Measurements from ENCODE around the gene ZNF30. TPM values are rescaled to one million over a fixed set of nuclear protein-coding genes. Genes with fewer than 3 reads are reported as not detected.
"Not testable (repeated sequence)": the region's sequence is repeated elsewhere in the genome, so short reads cannot be mapped to it uniquely, and the experiment has no call there.

The ZNF30 gene
- 3.3 and 3.5 TPM in 2 replicates for total RNA-seq

DNA sequence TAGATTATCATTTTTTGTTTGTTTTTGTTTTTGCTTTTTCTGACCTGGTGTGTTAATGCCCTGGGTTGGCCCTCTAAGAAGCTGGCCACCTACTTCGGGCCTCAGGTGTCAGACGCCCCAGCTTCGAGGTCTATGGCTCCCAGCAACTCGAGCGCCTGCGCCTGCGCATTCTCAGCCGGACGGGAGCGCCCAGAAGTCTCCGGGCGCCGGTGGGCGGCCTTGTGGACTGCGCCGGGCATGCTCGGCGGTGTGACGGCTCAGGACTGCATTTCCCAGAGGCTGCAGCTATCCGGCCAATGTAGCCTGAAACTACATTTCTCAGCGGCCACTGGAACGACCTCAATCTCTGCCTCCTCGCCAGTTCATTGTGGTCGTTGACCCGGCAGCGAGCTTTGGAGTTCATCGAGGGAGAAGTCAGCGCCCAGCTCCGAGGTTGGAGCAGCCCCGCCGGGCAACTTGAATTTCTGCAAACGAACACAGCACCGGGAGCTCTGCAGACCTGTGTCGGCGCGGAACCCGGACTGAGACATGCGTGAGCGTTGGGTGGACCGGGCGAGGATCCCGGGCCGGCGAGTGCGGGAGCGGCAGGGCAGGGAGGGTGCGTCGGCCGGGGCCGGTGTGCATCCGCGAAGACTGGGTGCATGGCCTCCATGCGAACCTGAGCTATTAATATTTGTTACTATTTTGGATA, at the start of gene ZNF30:
Gene ZNF30, plus strand, starts transcription at position 219 of the 691 bp plus-strand sequence. CDS start 3,045 bp downstream, outside the sequence.
- H3K27ac Mint-ChIP-seq: no peak within 1 kb of the TSS
- peak within 1 kb of the TSS; percentile 87 for H3K4me3 Mint-ChIP-seq (ENCODE audit: low read depth)
- H3K9me3 Mint-ChIP-seq: no peaks in the 10 kb centered on the region
- no peaks in the 10 kb centered on the region for H3K27me3 Mint-ChIP-seq (ENCODE audit: low read depth)
- H3K36me3 Mint-ChIP-seq (ENCODE audit: low read depth): peaks cover 17% of the 10 kb centered on the region
- H3K4me1 Mint-ChIP-seq (ENCODE audit: low read depth): peaks cover 10% of the 10 kb centered on the region
- intact Hi-C loops (cut with micrococcal nuclease): no loop called here
- peak; percentile 65 for DNase-seq (ENCODE audit: low spot score)

GRCh38 chr19:34879563-34879962, 47.1 kb upstream of the ZNF30 start:
- Mint-ChIP-seq H3K4me1 (ENCODE audit: low read depth) (no peaks in the 10 kb centered on the region), H3K4me3 (ENCODE audit: low read depth) (no peak overlapping the region), H3K36me3 (ENCODE audit: low read depth) (no peaks in the 10 kb centered on the region), H3K9me3 (peaks cover 14% of the 10 kb centered on the region), H3K27ac (no peak overlapping the region), H3K27me3 (ENCODE audit: low read depth) (no peaks in the 10 kb centered on the region)
- DNase-seq (ENCODE audit: low spot score): no peak
- intact Hi-C loops (cut with micrococcal nuclease): no loop called here

DNA sequence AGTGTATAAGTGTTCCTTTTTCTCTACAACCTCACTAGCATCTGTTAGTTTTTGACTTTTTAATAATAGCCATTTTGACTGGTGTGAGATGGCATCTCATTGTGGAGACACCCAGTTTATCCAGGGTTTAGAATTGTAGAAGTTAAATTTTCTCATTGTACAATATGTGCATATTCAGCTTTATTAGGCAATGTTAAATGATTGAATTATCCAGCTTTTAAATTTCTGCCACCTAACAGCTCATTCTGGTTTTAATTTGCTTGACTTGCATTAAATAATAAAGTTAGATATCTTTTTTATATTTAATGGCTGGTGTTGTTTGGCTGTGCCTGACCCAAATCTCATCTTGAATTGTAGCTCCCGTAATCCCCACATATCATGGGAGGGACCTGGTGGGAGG, 46.7 kb upstream of the ZNF30 start:
- no peak overlapping the region for H3K27ac Mint-ChIP-seq
- peaks cover 19% of the 10 kb centered on the region for H3K9me3 Mint-ChIP-seq

GRCh38 chr19:34881982-34882381, 44.7 kb upstream of the ZNF30 start:
- H3K27me3 Mint-ChIP-seq (ENCODE audit: low read depth): no peaks in the 10 kb centered on the region
- no peaks in the 10 kb centered on the region for H3K4me1 Mint-ChIP-seq (ENCODE audit: low read depth)
- H3K27ac Mint-ChIP-seq: no peak overlapping the region
- H3K36me3 Mint-ChIP-seq (ENCODE audit: low read depth): no peaks in the 10 kb centered on the region
- no peak for DNase-seq (ENCODE audit: low spot score)
- intact Hi-C loops (cut with micrococcal nuclease): no loop called here
- H3K9me3 Mint-ChIP-seq: peaks cover 32% of the 10 kb centered on the region
- no peak overlapping the region for H3K4me3 Mint-ChIP-seq (ENCODE audit: low read depth)

More for the DNA sequence above, 46.7 kb upstream of the ZNF30 start:
- Mint-ChIP-seq H3K27me3 (ENCODE audit: low read depth) (no peaks in the 10 kb centered on the region), H3K4me1 (ENCODE audit: low read depth) (no peaks in the 10 kb centered on the region), H3K36me3 (ENCODE audit: low read depth) (no peaks in the 10 kb centered on the region), H3K4me3 (ENCODE audit: low read depth) (no peak overlapping the region)
- intact Hi-C loops (cut with micrococcal nuclease): no loop called here
- DNase-seq (ENCODE audit: low spot score): no peak

DNA sequence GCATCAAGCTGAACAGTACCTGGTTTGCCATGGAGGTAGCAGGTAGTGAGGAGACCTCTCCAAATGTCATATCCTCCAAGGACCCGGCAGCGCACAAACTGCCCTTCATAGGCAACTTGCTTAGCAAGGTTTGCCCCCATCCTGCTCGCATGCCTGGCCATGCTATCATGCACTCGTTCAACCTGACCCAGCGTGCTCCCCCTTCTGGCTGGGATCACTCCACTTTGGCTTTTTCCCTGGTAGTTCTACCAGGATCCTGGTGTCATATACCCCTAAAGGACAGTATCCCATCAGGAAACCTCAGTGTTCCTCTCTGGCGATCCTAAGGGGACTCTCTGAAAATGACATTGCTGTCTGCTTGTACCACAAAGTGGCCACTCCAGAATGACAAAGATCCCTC, 38.6 kb upstream of the ZNF30 start:
- Mint-ChIP-seq H3K27ac (no peak overlapping the region), H3K4me1 (ENCODE audit: low read depth) (no peaks in the 10 kb centered on the region), H3K36me3 (ENCODE audit: low read depth) (no peaks in the 10 kb centered on the region), H3K4me3 (ENCODE audit: low read depth) (no peak overlapping the region), H3K27me3 (ENCODE audit: low read depth) (no peaks in the 10 kb centered on the region), H3K9me3 (peaks cover 30% of the 10 kb centered on the region)
- intact Hi-C loops (cut with micrococcal nuclease): no loop called here
- DNase-seq (ENCODE audit: low spot score): no peak

DNA sequence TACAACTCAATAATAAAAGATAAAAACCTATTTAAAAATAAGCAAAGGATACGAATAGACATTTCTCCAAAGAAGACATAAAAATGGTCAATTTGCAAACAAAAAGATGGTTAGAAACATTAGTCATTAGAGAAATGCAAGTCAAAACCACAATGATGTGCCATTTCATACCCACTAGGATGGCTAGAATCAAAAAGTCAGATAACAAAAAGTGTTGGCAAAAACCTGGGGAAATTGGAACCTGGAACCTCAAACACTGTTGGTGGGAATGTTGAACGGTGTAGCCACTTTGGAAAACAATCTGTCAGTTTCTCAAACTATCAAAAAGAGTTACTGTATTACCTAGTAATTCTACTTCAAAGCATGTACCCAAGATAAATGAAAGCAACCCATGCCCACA, 26.5 kb upstream of the ZNF30 start:
- intact Hi-C loops (cut with micrococcal nuclease): no loop called here
- H3K27ac Mint-ChIP-seq: no peak overlapping the region
- peaks cover 11% of the 10 kb centered on the region for H3K27me3 Mint-ChIP-seq (ENCODE audit: low read depth)
- H3K4me3 Mint-ChIP-seq (ENCODE audit: low read depth): no peak overlapping the region
- no peak for DNase-seq (ENCODE audit: low spot score)
- H3K36me3 Mint-ChIP-seq (ENCODE audit: low read depth): no peaks in the 10 kb centered on the region
- no peaks in the 10 kb centered on the region for H3K9me3 Mint-ChIP-seq
- no peaks in the 10 kb centered on the region for H3K4me1 Mint-ChIP-seq (ENCODE audit: low read depth)

DNA sequence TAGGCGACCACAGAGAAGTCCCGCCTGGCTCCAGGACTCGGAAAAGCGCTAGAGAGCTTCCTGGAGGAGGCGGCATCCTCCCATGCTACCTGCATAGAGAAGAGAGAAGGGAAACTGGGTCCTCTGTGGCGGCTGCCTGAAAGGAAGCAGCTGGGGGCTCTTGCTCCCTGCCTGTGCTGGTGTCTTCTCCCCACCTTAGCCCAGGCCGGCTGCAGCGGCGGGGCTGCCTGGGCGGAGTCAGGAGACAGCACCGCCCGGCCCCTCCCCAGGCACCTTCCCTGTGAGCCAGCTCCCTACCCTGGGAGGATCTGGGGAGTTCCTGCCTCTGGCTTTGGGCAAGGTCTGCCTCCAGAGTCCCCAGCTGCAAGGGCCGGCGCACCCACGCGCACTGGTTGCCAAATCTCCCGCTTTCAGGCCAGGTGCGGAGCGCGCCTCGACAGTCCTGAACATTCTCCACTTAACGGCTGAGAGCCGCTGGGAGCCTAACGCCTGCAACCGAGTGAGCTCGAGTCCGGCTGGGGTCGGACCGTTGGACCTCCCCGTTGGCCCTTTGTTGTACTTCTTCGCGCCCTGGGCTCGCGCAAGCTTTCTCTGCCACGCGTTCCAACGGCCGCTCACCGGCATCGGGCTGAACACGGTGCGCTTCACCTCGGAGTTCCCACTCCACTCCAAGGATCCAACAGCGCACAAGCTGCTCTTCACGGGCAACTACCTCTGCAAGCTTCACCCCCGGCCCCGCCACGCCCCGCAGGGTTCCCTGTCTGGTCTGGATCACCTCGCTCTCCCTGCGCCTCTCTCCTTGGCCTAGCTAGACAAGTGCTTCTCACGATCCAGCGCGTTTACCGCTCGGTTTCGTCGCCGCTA, 21.8 kb upstream of the ZNF30 start:
- Mint-ChIP-seq H3K4me1 (ENCODE audit: low read depth) (no peaks in the 10 kb centered on the region), H3K9me3 (peaks cover 14% of the 10 kb centered on the region), H3K27me3 (ENCODE audit: low read depth) (peaks cover 29% of the 10 kb centered on the region), H3K27ac (no peak overlapping the region), H3K36me3 (ENCODE audit: low read depth) (no peaks in the 10 kb centered on the region), H3K4me3 (ENCODE audit: low read depth) (no peak overlapping the region)
- DNase-seq (ENCODE audit: low spot score): no peak
- intact Hi-C loops (cut with micrococcal nuclease): no loop called here

DNA sequence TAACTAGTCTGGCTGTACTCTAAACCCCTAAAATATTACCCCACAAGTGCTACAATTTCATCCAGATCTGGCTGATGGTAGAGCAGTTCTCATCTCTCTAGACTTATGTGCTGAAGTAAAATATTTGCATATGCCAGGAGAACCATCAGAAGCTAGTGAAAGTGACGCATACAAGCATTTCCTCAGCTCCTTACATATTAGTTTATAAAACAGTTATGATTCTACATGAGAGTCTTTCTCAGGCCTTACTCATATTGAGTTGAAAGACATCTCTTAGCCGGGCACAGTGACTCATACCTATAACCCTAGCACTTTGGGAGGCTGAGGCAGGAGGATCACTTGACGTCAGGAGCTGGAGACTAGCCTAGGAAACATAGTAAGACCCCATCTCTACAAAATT, 15.9 kb upstream of the ZNF30 start:
- H3K4me1 Mint-ChIP-seq (ENCODE audit: low read depth): no peaks in the 10 kb centered on the region
- H3K27me3 Mint-ChIP-seq (ENCODE audit: low read depth): peaks cover 12% of the 10 kb centered on the region
- peaks cover 14% of the 10 kb centered on the region for H3K9me3 Mint-ChIP-seq
- DNase-seq (ENCODE audit: low spot score): no peak
- no peak overlapping the region for H3K27ac Mint-ChIP-seq
- H3K36me3 Mint-ChIP-seq (ENCODE audit: low read depth): no peaks in the 10 kb centered on the region
- H3K4me3 Mint-ChIP-seq (ENCODE audit: low read depth): no peak overlapping the region
- intact Hi-C loops (cut with micrococcal nuclease): no loop called here

- H3K9me3 Mint-ChIP-seq: peaks cover 44% of the 10 kb centered on the region
- H3K36me3 Mint-ChIP-seq (ENCODE audit: low read depth); DNase-seq (ENCODE audit: low spot score); H3K27ac Mint-ChIP-seq; H3K4me3 Mint-ChIP-seq (ENCODE audit: low read depth); H3K27me3 Mint-ChIP-seq (ENCODE audit: low read depth); H3K4me1 Mint-ChIP-seq (ENCODE audit: low read depth); intact Hi-C loops (cut with micrococcal nuclease): not testable (repeated sequence)
These were observed 9.6 kb upstream of the ZNF30 start for GRCh38 chr19:34917144-34917543.

GRCh38 chr19:34918190-34918589, 8.5 kb upstream of the ZNF30 start:
- Mint-ChIP-seq H3K4me3 (ENCODE audit: low read depth) (no peak overlapping the region), H3K27ac (no peak overlapping the region), H3K27me3 (ENCODE audit: low read depth) (no peaks in the 10 kb centered on the region), H3K9me3 (peaks cover 44% of the 10 kb centered on the region), H3K4me1 (ENCODE audit: low read depth) (no peaks in the 10 kb centered on the region), H3K36me3 (ENCODE audit: low read depth) (no peaks in the 10 kb centered on the region)
- no peak for DNase-seq (ENCODE audit: low spot score)
- intact Hi-C loops (cut with micrococcal nuclease): no loop called here

- H3K27me3 Mint-ChIP-seq (ENCODE audit: low read depth); H3K27ac Mint-ChIP-seq; intact Hi-C loops (cut with micrococcal nuclease); H3K36me3 Mint-ChIP-seq (ENCODE audit: low read depth); DNase-seq (ENCODE audit: low spot score); H3K4me1 Mint-ChIP-seq (ENCODE audit: low read depth); H3K4me3 Mint-ChIP-seq (ENCODE audit: low read depth): not testable (repeated sequence)
- H3K9me3 Mint-ChIP-seq: peaks cover 38% of the 10 kb centered on the region
These were observed 6.5 kb upstream of the ZNF30 start for GRCh38 chr19:34920090-34920786.

GRCh38 chr19:34925278-34925855, 1.3 kb upstream of the ZNF30 start:
- Mint-ChIP-seq H3K36me3 (ENCODE audit: low read depth) (peaks cover 11% of the 10 kb centered on the region), H3K27ac (no peak overlapping the region), H3K4me3 (ENCODE audit: low read depth) (no peak overlapping the region), H3K4me1 (ENCODE audit: low read depth) (peaks cover 10% of the 10 kb centered on the region), H3K9me3 (peaks cover 5% of the 10 kb centered on the region), H3K27me3 (ENCODE audit: low read depth) (no peaks in the 10 kb centered on the region)
- intact Hi-C loops (cut with micrococcal nuclease): no loop called here
- no peak for DNase-seq (ENCODE audit: low spot score)

Measured in activated T-helper 2 cell treated with anti-CD3 and anti-CD28 coated beads, Interferon-gamma antibody, Interleukin-2, Interleukin-4, amounts not matched to agents 10 μg/mL and 5 μg/mL and 100 μg/mL, durations not matched to agents 14 hours and 24 hours and 36 hours (primary cell).